SK-N-SH (cell line): ENCODE measurements around the gene SHROOM2. TPM values are rescaled to one million over a fixed set of nuclear protein-coding genes. Genes with fewer than 3 reads are reported as not detected.

Experiments used
- CTCF ChIA-PET: fragments of 300-600, 350-600 bp; formaldehyde crosslinking; extraction: SDS; loops from one replicate; lab custom pipeline; 2021; lab: Yijun Ruan, JAX
- POLR2A ChIA-PET: fragments of 350-600 bp; sonication (Branson Sonifier 250); formaldehyde crosslinking; extraction: SDS; loops from one replicate; lab custom pipeline; 2020; ENCODE audit warnings: antibody characterized with exemption, inconsistent platforms; lab: Yijun Ruan, JAX
- DNase-seq: peaks from one replicate; pipeline ENCODE4 v3.0.0; 2012
- H2AFZ ChIP-seq: fragments of 200-600 bp; sonication (generic); 2 replicates; pipeline ENCODE4 v1.8.1; 2016; ENCODE audit warnings: antibody characterized with exemption, mild to moderate bottlenecking, low read depth
- H3F3A ChIP-seq: fragments of 200-600 bp; sonication (generic); replicated peaks from 2 replicates; pipeline ENCODE3; 2016; ENCODE audit warnings: antibody characterized with exemption, mild to moderate bottlenecking; ENCODE audit not compliant: insufficient read depth
- H3K27ac ChIP-seq, 2 experiments: fragments of 200-500 bp in 1 of 2; fragments of 200-600 bp in 1 of 2; sonication (Bioruptor generic) in 1 of 2; sonication (generic), shearing (Covaris generic) in 1 of 2; 2 replicates each; pipeline versions ENCODE4 v1.5.1 to v1.6.1; 2014 to 2016; ENCODE audit warnings: low read depth in 2 of 2, inconsistent platforms in 1 of 2, low read length in 1 of 2, mild to moderate bottlenecking in 1 of 2, mixed read lengths in 1 of 2
- H3K27me3 ChIP-seq: fragments of 200-600 bp; sonication (generic), shearing (Covaris generic); 2 replicates; pipeline ENCODE4 v1.6.1; 2016; ENCODE audit warnings: mixed run types; ENCODE audit not compliant: insufficient read depth
- H3K36me3 ChIP-seq, 2 experiments: fragments of 200-500 bp in 1 of 2; fragments of 200-600 bp in 1 of 2; sonication (Bioruptor generic) in 1 of 2; sonication (generic) in 1 of 2; replicated peaks in 1 of 2; 2 replicates each; pipeline versions ENCODE3 to v1.5.1; 2014 to 2016; ENCODE audit warnings: low read length in 1 of 2, mild to moderate bottlenecking in 1 of 2; ENCODE audit not compliant: insufficient read depth in 2 of 2, control insufficient read depth in 1 of 2
- H3K4me1 ChIP-seq, 2 experiments: fragments of 200-500 bp in 1 of 2; fragments of 200-600 bp in 1 of 2; sonication (Bioruptor generic) in 1 of 2; sonication (generic), shearing (Covaris generic) in 1 of 2; 2 replicates each; pipeline versions ENCODE4 v1.5.1 to v1.6.1; 2014 to 2016; ENCODE audit warnings: low read depth in 1 of 2, low read length in 1 of 2, mixed run types in 1 of 2; ENCODE audit not compliant: insufficient read depth in 2 of 2, control insufficient read depth in 1 of 2
- H3K4me2 ChIP-seq: fragments of 200-600 bp; sonication (generic), shearing (Covaris generic); 2 replicates; pipeline ENCODE4 v1.6.1; 2017; ENCODE audit warnings: mixed run types
- H3K4me3 ChIP-seq, 2 experiments: fragments of 200-500 bp in 1 of 2; fragments of 200-600 bp in 1 of 2; sonication (Bioruptor generic) in 1 of 2; sonication (generic), shearing (Covaris generic) in 1 of 2; 2 replicates each; pipeline versions ENCODE4 v1.5.1 to v1.8.1; 2014 to 2016; ENCODE audit warnings: low read depth in 2 of 2, inconsistent platforms in 1 of 2, low read length in 1 of 2, mild to moderate bottlenecking in 1 of 2, mixed read lengths in 1 of 2, moderate library complexity in 1 of 2
- H3K79me2 ChIP-seq: fragments of 200-600 bp; sonication (generic); 2 replicates; pipeline ENCODE4 v1.8.1; 2017; ENCODE audit warnings: mild to moderate bottlenecking; ENCODE audit not compliant: insufficient read depth
- H3K9ac ChIP-seq: fragments of 200-600 bp; sonication (generic); 2 replicates; pipeline ENCODE4 v1.6.1; 2017; ENCODE audit warnings: mixed run types
- H3K9me2 ChIP-seq: fragments of 200-600 bp; sonication (generic); 2 replicates; pipeline ENCODE4 v1.6.1; 2017; ENCODE audit warnings: mixed run types
- H3K9me3 ChIP-seq: fragments of 200-600 bp; sonication (generic); 2 replicates; pipeline ENCODE4 v1.6.1; 2017; ENCODE audit warnings: mixed run types, mild to moderate bottlenecking, moderate library complexity
- H4K20me1 ChIP-seq: fragments of 200-600 bp; sonication (generic); 2 replicates; pipeline ENCODE4 v1.6.1; 2017; ENCODE audit warnings: mild to moderate bottlenecking, mixed run types; ENCODE audit not compliant: insufficient read depth
- CHD2 ChIP-seq: fragments of 150-350 bp; IDR thresholded peaks from 2 replicates; pipeline ENCODE4 v1.6.1; 2018; ENCODE audit warnings: low read length; ENCODE audit not compliant: partially characterized antibody
- EP300 ChIP-seq, 2 experiments: IDR thresholded peaks; 2 replicates each; pipeline versions ENCODE4 v1.4.0 to v1.6.1; 2012; ENCODE audit warnings: borderline replicate concordance in 1 of 2, low read depth in 1 of 2, low read length in 1 of 2
- FOXM1 ChIP-seq: IDR thresholded peaks from 2 replicates; pipeline ENCODE4 v1.4.0; 2012; ENCODE audit warnings: low read depth, mild to moderate bottlenecking
- GABPA ChIP-seq: IDR thresholded peaks from 2 replicates; pipeline ENCODE4 v1.4.0; 2012; ENCODE audit warnings: low read depth, mild to moderate bottlenecking
- GATA2 ChIP-seq: sonication (generic); formaldehyde crosslinking; IDR thresholded peaks from 2 replicates; pipeline ENCODE4 v1.5.0; 2020; ENCODE audit warnings: mild to moderate bottlenecking, missing genetic modification reagents
- JUND ChIP-seq: IDR thresholded peaks from 2 replicates; pipeline ENCODE4 v1.4.0; 2012
- MEF2A ChIP-seq: IDR thresholded peaks from 2 replicates; pipeline ENCODE4 v1.4.0; 2012; ENCODE audit warnings: low read depth, borderline replicate concordance
- NFIC ChIP-seq: IDR thresholded peaks from 2 replicates; pipeline ENCODE4 v1.4.0; 2012; ENCODE audit warnings: borderline replicate concordance
- POLR2AphosphoS5 ChIP-seq: IDR thresholded peaks from 2 replicates; pipeline ENCODE4 v1.6.1; 2012; ENCODE audit warnings: low read depth, low read length
- RCOR1 ChIP-seq: fragments of 150-350 bp; IDR thresholded peaks from 2 replicates; pipeline ENCODE4 v1.6.1; 2017; ENCODE audit warnings: antibody characterized with exemption, low read length
- RXRA ChIP-seq: IDR thresholded peaks from 2 replicates; pipeline ENCODE4 v1.4.0; 2012; ENCODE audit warnings: low read depth, mild to moderate bottlenecking, borderline replicate concordance
- SIN3A ChIP-seq: IDR thresholded peaks from 2 replicates; pipeline ENCODE4 v1.6.1; 2012; ENCODE audit warnings: low read depth, mild to moderate bottlenecking, low read length, moderate library complexity, borderline replicate concordance
- SMC3 ChIP-seq: IDR thresholded peaks from 2 replicates; pipeline ENCODE4 v1.6.1; 2012; ENCODE audit warnings: low read depth, low read length, improper control_type of control experiment
- WGBS: methylation state at CpG from one replicate; pipeline ENCODE4 v1.1.6; 2017; ENCODE audit warnings: low lambda C conversion rate; 5-methylcytosine and 5-hydroxymethylcytosine counted together
- polyA plus RNA-seq, 3 experiments: library from polyadenylated mRNA; depleted of rRNA; stranded (reverse); fragments of >200 nt; gene quantifications; 2 replicates each; pipeline ENCODE4 v1.2.3, GENCODE V29; 2012
- TF ChIP-seq, protein P1 (sequence below): IDR thresholded peaks from 2 replicates; pipeline ENCODE4 v1.4.0; 2012; ENCODE audit warnings: low read depth

Gene SHROOM2
- polyA plus RNA-seq, 1 of the 3 experiments (the other 2 are of a cell fraction) = not detected

DNA sequence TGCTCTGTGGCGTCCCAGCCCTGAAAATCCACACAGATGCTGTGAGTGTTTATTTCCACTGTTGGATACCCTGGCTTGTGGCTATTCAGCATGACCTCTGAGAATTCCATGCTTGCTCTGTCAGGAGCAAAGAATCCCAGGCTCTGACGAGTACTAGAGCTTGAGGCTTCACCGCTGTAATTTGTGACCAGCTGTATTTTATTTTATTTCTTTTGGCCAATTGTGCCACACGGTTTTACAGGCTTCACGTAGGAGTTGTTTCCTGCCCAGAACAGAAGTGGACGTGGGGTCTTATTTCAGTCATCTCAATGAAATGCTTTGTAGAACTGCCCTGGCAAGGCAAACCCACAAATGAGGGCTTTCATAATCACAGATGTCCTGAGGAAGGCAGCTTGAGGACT lies 111.5 kb downstream of the SHROOM2 start:
- Histone ChIP-seq H2AFZ (no peak overlapping the region), H3K9me2 (no peaks in the 10 kb centered on the region), H3K4me2 (no peak overlapping the region), H3F3A (no peaks in the 10 kb centered on the region), H3K4me1 (no peaks in the 10 kb centered on the region), H3K27ac (no peak overlapping the region), H4K20me1 (no peaks in the 10 kb centered on the region), H3K9ac (no peak overlapping the region), H3K36me3 (no peaks in the 10 kb centered on the region), H3K27me3 (peaks cover 6% of the 10 kb centered on the region; the same call in 1 of the 2 replicates), H3K9me3 (no peaks in the 10 kb centered on the region), H3K4me3 (no peak overlapping the region), H3K79me2 (no peaks in the 10 kb centered on the region)
- ChIA-PET POLR2A (no interaction called here), CTCF (interaction anchor here (1.1 kb wide), 1 partner anchor 222 kb away, joined by 3 read pairs; no protein-coding TSS in a partner anchor)
- TF ChIP-seq, protein P1, sequence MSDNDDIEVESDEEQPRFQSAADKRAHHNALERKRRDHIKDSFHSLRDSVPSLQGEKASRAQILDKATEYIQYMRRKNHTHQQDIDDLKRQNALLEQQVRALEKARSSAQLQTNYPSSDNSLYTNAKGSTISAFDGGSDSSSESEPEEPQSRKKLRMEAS = no peak
- no peak for TF ChIP-seq EP300 (IDR thresholded peaks at IDR 0.05; ENCODE audit: borderline replicate concordance in 1 of 2, low read depth in 1 of 2, low read length in 1 of 2)
- TF ChIP-seq POLR2AphosphoS5 = no peak
- TF ChIP-seq RXRA = no peak
- WGBS = 18% methylated on average over 6 of the region's 6 CpGs
- no peak for DNase-seq

DNA sequence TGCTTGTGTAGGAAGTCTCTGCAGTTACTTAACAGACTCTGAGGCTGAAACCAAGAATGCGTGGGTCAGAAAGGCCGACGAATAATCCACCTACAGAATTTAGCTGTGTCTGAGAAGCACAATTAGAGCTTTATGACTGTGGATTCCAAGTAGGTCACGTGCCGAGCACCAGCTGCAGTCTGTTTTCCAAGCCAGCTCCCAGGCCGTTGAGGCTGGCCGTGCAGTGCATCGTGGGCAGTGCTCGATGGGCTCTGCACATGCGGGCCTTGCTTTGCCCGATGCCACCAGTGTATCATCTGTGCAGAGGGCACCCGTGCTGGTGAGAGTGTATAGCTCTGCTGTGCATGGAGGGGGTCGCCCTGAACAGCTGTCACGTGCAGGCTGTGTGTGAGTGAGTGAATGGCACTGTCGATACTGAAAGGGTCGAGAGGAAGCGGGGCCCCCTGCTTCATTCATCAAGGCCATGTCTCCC lies 113.4 kb downstream of the SHROOM2 start:
- Histone ChIP-seq H3K9me2 (no peaks in the 10 kb centered on the region), H3K27me3 (no peaks in the 10 kb centered on the region; the same call in 1 of the 2 replicates)
- POLR2A ChIA-PET = no interaction called here

DNA sequence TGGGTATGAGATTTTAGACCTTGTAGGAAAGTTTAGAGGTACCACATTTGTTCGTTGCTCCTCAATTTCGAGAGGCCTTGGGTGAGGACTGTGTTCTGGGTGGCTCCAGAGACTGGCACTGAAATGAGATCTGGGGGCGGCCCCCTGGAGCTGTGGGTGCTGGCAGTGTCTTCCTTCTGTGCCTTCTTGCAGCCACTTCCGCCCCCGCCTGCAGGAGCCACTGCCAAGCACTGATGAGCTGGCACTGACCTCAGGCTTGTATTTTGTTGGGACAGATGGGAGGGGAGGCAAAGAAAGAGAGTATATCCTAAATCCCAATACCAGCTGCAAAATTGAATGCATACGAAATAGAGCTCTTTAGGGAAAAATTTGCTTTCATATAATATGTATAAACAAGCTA lies 116.4 kb downstream of the SHROOM2 start:
- Histone ChIP-seq H3K4me2 (no peak overlapping the region), H3K9me3 (no peaks in the 10 kb centered on the region), H3K4me1 (no peaks in the 10 kb centered on the region), H2AFZ (no peak overlapping the region), H4K20me1 (no peaks in the 10 kb centered on the region), H3K4me3 (no peak overlapping the region), H3K27me3 (no peaks in the 10 kb centered on the region; the same call in 1 of the 2 replicates), H3F3A (no peaks in the 10 kb centered on the region), H3K36me3 (no peaks in the 10 kb centered on the region), H3K9ac (no peak overlapping the region), H3K79me2 (no peaks in the 10 kb centered on the region), H3K9me2 (no peaks in the 10 kb centered on the region), H3K27ac (no peak overlapping the region)
- TF ChIP-seq FOXM1 = no peak
- no peak for TF ChIP-seq SMC3
- TF ChIP-seq MEF2A = no peak
- TF ChIP-seq GATA2 (CRISPR knock-in tag) = no peak
- TF ChIP-seq JUND = no peak
- no peak for TF ChIP-seq RCOR1
- no peak for TF ChIP-seq CHD2
- CTCF ChIA-PET = no interaction called here
- DNase-seq = no peak
- POLR2A ChIA-PET = no interaction called here
- WGBS = 25% methylated on average over 6 of the region's 6 CpGs

More for the DNA sequence above, 113.4 kb downstream of the SHROOM2 start:
- no peaks in the 10 kb centered on the region for H4K20me1 ChIP-seq
- H3K9me3 ChIP-seq = no peaks in the 10 kb centered on the region
- H3K36me3 ChIP-seq = no peaks in the 10 kb centered on the region
- H3F3A ChIP-seq = no peaks in the 10 kb centered on the region
- H2AFZ ChIP-seq = no peak overlapping the region
- H3K4me2 ChIP-seq = no peak overlapping the region
- no peak overlapping the region for H3K9ac ChIP-seq
- no peak overlapping the region for H3K27ac ChIP-seq
- TF ChIP-seq NFIC (no peak), SMC3 (no peak), MEF2A (no peak), CHD2 (no peak), GABPA (no peak), RCOR1 (no peak), SIN3A (no peak), EP300 (IDR thresholded peaks at IDR 0.05; ENCODE audit: borderline replicate concordance in 1 of 2, low read depth in 1 of 2, low read length in 1 of 2) (no peak)
- TF ChIP-seq, all 33 proteins: peak for 0
- Histone ChIP-seq H3K4me1 (no peaks in the 10 kb centered on the region), H3K4me3 (no peak overlapping the region), H3K79me2 (no peaks in the 10 kb centered on the region)
- CTCF ChIA-PET = no interaction called here
- 18% methylated on average over 17 of the region's 17 CpGs for WGBS
- DNase-seq = no peak
